BLaER1 (cell line): ENCODE data around the gene PTPRK.

ENCODE experiments used
- H3K27ac ChIP-seq: shearing (Covaris generic); formaldehyde crosslinking; 2 replicates; pipeline ENCODE4 v1.8.1; 2022
- H3K27me3 ChIP-seq: shearing (Covaris generic); formaldehyde crosslinking; 2 replicates; pipeline ENCODE4 v1.8.1; 2022
- H3K36me3 ChIP-seq: shearing (Covaris generic); formaldehyde crosslinking; 2 replicates; pipeline ENCODE4 v1.8.1; 2022
- H3K4me1 ChIP-seq: shearing (Covaris generic); formaldehyde crosslinking; 2 replicates; pipeline ENCODE4 v1.8.1; 2022
- H3K4me2 ChIP-seq: shearing (Covaris generic); formaldehyde crosslinking; 2 replicates; pipeline ENCODE4 v1.8.1; 2022
- H3K4me3 ChIP-seq: shearing (Covaris generic); formaldehyde crosslinking; 2 replicates; pipeline ENCODE4 v1.8.1; 2022
- H3K9ac ChIP-seq: shearing (Covaris generic); formaldehyde crosslinking; 2 replicates; pipeline ENCODE4 v1.8.1; 2022
- H3K9me3 ChIP-seq: shearing (Covaris generic); formaldehyde crosslinking; 2 replicates; pipeline ENCODE4 v1.8.1; 2022
- H4K20me1 ChIP-seq: shearing (Covaris generic); formaldehyde crosslinking; 2 replicates; pipeline ENCODE4 v1.8.1; 2022
- Cebpa-rat ChIP-seq: shearing (Covaris generic); IDR thresholded peaks from 2 replicates; pipeline ENCODE4 v1.8.1; 2022

PTPRK gene

DNA sequence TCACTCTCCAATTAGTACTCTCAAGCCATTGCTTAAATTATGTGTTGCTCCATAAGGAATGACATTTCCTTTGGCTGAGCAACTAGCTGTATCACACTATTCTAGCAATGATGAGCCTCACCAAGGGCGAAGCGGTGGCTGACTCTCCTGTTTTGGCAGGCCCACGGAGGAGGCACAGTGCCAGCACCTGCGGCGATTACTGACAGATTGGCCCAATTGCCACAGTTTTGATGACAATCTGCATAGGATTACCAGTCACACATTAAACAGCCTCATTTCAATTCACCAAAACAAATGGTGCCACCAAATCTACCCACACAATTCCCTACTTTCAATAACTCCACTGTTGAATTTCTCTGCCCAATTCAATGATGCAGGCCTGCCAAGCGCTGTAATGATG, 286.9 kb downstream of the PTPRK start:
- Histone ChIP-seq H4K20me1 (no peaks in the 10 kb centered on the region), H3K4me2 (no peak overlapping the region), H3K9me3 (no peaks in the 10 kb centered on the region), H3K27me3 (no peaks in the 10 kb centered on the region), H3K4me3 (no peak overlapping the region), H3K4me1 (no peaks in the 10 kb centered on the region; the same call in 1 of the 2 replicates), H3K27ac (no peak overlapping the region), H3K9ac (no peak overlapping the region), H3K36me3 (no peaks in the 10 kb centered on the region)
- no peak for TF ChIP-seq Cebpa-rat

DNA sequence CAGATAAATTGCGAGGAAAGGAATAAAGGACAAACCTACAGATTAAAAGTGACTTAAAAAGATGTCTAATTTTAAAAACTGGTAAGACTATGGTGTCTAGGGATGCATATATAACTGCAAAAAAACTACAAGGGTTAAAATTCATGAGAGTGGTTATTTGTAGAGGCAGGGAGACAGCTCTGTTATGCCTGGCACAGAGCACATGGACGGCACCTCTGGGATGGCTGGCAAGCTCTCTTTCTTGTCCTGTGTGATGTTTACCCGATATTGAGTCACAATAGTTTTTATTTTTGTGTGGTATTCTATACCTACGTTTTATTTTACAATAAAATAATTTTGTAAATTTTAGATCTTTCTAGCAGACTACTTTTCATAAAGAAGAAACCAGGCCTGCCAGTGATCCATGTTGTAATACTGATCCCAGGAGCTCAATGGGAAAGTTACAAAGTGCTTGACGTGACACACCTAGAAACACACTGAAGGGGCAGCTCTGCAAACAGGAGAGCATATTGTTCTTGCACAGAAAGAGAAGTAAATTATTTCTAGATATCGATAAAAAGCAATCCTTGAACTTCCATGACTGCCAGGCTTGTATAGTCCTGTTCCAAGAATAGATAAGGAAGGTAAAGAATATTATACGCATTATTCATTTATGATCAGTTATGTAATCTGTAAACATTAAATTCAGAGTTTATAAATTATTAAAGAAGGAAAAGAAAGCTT, 290.0 kb downstream of the PTPRK start:
- Histone ChIP-seq H4K20me1 (no peaks in the 10 kb centered on the region), H3K4me2 (no peak overlapping the region), H3K4me3 (no peak overlapping the region), H3K27me3 (no peaks in the 10 kb centered on the region), H3K9me3 (no peaks in the 10 kb centered on the region), H3K27ac (no peak overlapping the region), H3K9ac (no peak overlapping the region), H3K4me1 (no peaks in the 10 kb centered on the region), H3K36me3 (no peaks in the 10 kb centered on the region)
- no peak for TF ChIP-seq Cebpa-rat

DNA sequence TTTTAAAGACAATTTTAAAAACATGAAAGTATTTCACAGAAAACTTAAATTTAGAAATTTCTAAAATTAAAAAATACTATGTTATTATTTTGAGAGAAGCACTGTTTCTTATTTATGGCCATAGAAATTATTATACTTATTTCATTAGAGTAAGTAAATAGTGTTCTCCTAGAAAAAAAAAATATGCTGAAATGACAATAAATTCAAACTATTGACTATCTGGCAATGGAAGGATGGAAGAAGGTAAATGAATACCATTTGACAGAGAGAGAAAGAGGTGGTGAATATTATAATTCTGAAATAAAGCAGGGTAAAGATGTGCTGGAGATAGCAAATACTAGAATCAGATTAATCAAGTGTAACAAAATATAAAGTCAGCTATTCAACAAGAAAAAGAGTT, 294.8 kb downstream of the PTPRK start:
- H3K4me1 ChIP-seq: no peaks in the 10 kb centered on the region
- H3K9me3 ChIP-seq: no peaks in the 10 kb centered on the region
- H3K27ac ChIP-seq: no peak overlapping the region
- H3K4me2 ChIP-seq: no peak overlapping the region
- H3K27me3 ChIP-seq: no peaks in the 10 kb centered on the region
- TF ChIP-seq Cebpa-rat: no peak
- H3K9ac ChIP-seq: no peak overlapping the region
- H4K20me1 ChIP-seq: no peaks in the 10 kb centered on the region
- H3K36me3 ChIP-seq: no peaks in the 10 kb centered on the region
- no peak overlapping the region for H3K4me3 ChIP-seq

DNA sequence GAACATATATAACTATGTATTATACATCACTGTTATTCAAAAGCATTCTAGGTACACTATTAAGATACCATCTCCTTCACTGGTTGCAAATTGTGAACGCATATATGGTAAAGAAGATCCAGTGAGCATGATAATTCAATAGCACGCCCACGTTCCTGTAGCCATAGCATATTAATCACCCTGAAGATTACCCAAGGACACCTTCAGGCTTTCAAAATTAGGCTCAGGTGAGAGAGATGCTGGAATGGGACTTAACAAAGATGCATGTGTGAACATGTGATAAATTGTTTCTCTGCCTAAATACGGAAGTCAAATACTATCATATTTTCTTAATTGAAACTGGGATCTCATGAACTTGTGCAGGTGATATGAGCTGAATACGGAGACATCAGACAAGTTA, 303.5 kb downstream of the PTPRK start:
- Histone ChIP-seq H3K9ac (no peak overlapping the region), H3K4me3 (no peak overlapping the region), H4K20me1 (no peaks in the 10 kb centered on the region), H3K36me3 (no peaks in the 10 kb centered on the region), H3K4me2 (no peak overlapping the region), H3K27ac (no peak overlapping the region), H3K4me1 (no peaks in the 10 kb centered on the region), H3K27me3 (no peaks in the 10 kb centered on the region), H3K9me3 (no peaks in the 10 kb centered on the region)
- no peak for TF ChIP-seq Cebpa-rat

DNA sequence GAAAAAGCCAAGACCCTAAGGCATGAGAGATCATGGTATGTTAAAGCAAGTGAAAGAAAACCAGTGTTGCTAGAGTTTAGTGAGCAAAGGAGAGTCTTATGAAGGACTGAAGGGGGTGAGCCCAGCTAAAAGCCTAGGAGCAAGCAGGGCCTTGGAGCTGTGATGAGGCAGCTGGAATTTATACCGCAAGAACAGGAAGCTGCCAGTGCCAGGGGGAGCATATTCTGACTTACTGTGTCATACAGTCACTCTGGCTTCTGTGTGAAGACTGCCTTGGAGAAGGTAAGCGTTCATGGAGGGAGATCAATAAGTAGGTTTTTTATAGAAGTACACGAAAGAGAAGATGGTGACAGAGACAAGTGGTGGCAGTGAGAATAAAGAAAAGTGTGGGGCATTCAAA, 310.6 kb downstream of the PTPRK start:
- H3K4me2 ChIP-seq: no peak overlapping the region
- TF ChIP-seq Cebpa-rat: no peak
- H3K4me1 ChIP-seq: no peaks in the 10 kb centered on the region
- no peak overlapping the region for H3K27ac ChIP-seq
- H3K9me3 ChIP-seq: no peaks in the 10 kb centered on the region
- H3K36me3 ChIP-seq: no peaks in the 10 kb centered on the region
- H3K4me3 ChIP-seq: no peak overlapping the region
- H3K27me3 ChIP-seq: no peaks in the 10 kb centered on the region
- no peaks in the 10 kb centered on the region for H4K20me1 ChIP-seq
- H3K9ac ChIP-seq: no peak overlapping the region

DNA sequence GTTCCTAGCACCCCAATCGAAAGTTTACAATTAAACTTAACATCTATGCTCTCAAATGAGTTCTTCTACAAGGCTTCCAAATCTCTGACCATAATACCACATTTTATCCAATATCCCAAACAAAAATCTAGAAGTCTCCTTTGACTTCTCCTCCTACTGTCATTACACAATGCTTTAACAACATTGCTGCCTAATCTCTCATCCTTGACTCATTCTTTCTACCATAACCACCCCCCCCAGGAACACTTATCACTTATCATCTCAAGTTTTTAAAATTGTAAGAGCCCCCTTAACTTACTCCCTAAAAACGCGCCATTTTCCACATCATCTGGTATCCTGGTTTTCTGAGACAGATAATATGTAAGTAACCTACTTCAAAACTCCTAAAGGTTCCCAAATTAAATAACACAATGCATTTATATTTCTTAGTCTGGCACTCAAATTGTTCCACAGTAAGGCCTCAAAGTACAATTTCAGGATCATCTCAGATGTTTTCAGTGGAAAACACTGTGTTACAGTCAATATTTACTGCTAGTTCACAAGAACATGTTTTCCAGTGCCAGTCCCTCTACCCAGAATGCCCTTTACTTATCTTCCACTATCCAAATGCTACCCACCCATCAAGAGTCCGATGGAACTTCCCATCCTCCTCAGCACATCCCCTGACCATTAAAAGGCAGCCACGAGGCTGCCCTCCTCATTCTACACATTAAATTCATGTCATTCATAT, 311.4 kb downstream of the PTPRK start:
- no peak for TF ChIP-seq Cebpa-rat
- H3K4me2 ChIP-seq: no peak overlapping the region
- H3K4me3 ChIP-seq: no peak overlapping the region
- H3K27ac ChIP-seq: no peak overlapping the region
- H3K36me3 ChIP-seq: no peaks in the 10 kb centered on the region
- no peaks in the 10 kb centered on the region for H3K9me3 ChIP-seq
- H3K27me3 ChIP-seq: no peaks in the 10 kb centered on the region
- H4K20me1 ChIP-seq: no peaks in the 10 kb centered on the region
- no peaks in the 10 kb centered on the region for H3K4me1 ChIP-seq
- no peak overlapping the region for H3K9ac ChIP-seq

DNA sequence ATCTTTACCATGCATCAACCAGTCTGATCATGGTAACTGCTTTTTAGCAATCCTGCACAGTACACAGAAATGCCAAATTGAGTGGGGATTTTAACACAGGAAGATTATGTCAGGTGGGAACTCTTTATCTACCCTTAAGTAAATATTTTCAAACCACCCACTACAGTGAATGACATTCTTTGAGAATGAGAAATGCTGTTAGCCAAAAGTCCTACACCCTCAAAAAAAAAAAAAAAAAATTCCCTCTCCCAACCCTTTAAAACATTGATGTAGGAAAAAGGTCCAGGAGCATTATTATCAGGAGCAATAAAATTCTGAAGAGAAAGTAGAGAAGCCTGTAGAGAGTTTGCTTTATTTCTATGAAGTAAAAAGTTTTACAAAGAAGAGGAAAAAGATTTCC, 312.3 kb downstream of the PTPRK start:
- Histone ChIP-seq H3K4me1 (no peaks in the 10 kb centered on the region), H3K27me3 (no peaks in the 10 kb centered on the region), H3K9ac (no peak overlapping the region), H3K4me2 (no peak overlapping the region), H3K36me3 (no peaks in the 10 kb centered on the region), H3K9me3 (no peaks in the 10 kb centered on the region), H4K20me1 (no peaks in the 10 kb centered on the region), H3K4me3 (no peak overlapping the region), H3K27ac (no peak overlapping the region)
- no peak for TF ChIP-seq Cebpa-rat

DNA sequence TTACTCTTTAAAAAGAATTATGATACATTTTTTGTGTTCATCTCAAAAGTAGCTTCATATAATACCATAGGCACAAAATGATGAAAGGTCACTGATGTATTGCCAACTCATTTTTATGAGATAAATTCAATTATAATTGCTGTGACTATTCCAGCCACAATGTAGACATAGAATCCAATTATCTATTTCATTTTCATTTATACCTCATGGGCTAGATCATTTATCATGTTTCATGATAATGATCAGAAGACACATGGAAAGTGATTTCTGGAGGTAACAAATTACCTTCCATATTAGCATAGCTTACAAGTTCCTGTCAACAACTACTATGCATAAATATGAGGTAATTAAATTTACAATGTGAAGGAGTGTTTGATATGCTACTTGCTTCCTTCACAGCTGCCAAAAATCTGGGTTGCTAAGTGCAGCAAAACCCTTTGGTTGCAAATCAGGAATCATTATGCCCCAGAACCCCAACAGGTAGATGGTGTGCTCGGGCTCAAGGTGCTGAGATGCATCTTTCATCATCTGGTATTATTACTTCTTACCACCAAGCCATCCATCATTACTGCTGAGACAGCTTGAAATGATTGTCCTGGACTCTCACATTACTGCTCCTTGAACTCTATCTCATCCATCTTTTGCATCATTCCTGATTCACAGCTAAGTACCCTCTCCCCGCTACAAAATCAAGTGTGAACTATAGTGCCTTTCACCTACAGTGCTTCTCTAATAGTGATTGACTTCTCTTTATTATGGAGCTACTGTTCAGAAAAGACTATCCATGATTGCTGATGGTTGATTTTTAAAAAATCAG, 313.6 kb downstream of the PTPRK start:
- Histone ChIP-seq H3K4me1 (no peaks in the 10 kb centered on the region), H4K20me1 (no peaks in the 10 kb centered on the region), H3K27ac (no peak overlapping the region), H3K9ac (no peak overlapping the region), H3K36me3 (no peaks in the 10 kb centered on the region), H3K27me3 (no peaks in the 10 kb centered on the region), H3K4me3 (no peak overlapping the region), H3K9me3 (no peaks in the 10 kb centered on the region; the same call in 1 of the 2 replicates), H3K4me2 (no peak overlapping the region)
- no peak for TF ChIP-seq Cebpa-rat

DNA sequence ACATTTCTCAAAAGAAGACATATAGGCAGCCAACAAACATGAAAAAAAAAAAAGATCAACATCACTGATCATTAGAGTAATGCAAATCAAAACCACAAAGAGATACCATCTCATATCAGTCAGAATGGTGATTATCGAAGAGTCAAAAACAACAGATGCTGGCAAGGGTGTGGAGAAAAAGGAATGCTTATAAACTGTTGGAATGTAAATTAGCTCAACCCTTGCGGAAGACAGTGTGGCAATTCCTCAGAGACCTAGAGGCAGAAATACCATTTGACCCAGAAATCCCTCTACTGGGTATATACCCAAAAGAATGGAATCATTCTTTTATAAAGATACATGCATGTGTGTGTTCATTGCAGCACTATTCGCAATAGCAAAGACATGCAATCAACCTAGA, 315.8 kb downstream of the PTPRK start:
- no peak overlapping the region for H3K4me3 ChIP-seq
- no peaks in the 10 kb centered on the region for H3K4me1 ChIP-seq
- no peaks in the 10 kb centered on the region for H4K20me1 ChIP-seq
- H3K36me3 ChIP-seq: no peaks in the 10 kb centered on the region
- no peaks in the 10 kb centered on the region; the same call in 1 of the 2 replicates for H3K9me3 ChIP-seq
- no peak overlapping the region for H3K9ac ChIP-seq
- H3K4me2 ChIP-seq: no peak overlapping the region
- H3K27me3 ChIP-seq: no peaks in the 10 kb centered on the region
- no peak overlapping the region for H3K27ac ChIP-seq
- no peak for TF ChIP-seq Cebpa-rat
